Measurements from ENCODE around the gene TFCP2L1. TPM values are rescaled to one million over a fixed set of nuclear protein-coding genes. Genes with fewer than 3 reads are reported as not detected.

Gene TFCP2L1
- total and polyA plus RNA-seq, 9 donors: 0.05 to 13.8 (median 0.86) TPM; not detected in 1

GRCh38 chr2:121170577-121170976 lies 114.4 kb downstream of the TFCP2L1 start:
- intact Hi-C loops (cut with DNase I): no loop called here
- TF ChIP-seq EP300 (IDR thresholded peaks at IDR 0.05) (no peak), CTCF (IDR thresholded peaks at IDR 0.05) (no peak), POLR2A (IDR thresholded peaks at IDR 0.05) (no peak)
- Histone ChIP-seq H3K4me3 (no peak overlapping the region), H3K9me3 (no peaks in the 10 kb centered on the region), H3K27me3 (no peaks in the 10 kb centered on the region), H3K4me1 (ENCODE audit: insufficient read depth) (no peaks in the 10 kb centered on the region), H3K27ac (no peak overlapping the region), H3K36me3 (no peaks in the 10 kb centered on the region)
- WGBS, 3 donors: 77 to 86% (median 86%) methylated on average over 1 of the region's 1 CpG
- no peak for DNase-seq

- no peak overlapping the region for H3K4me3 ChIP-seq
- TF ChIP-seq EP300 (IDR thresholded peaks at IDR 0.05) (no peak), CTCF (IDR thresholded peaks at IDR 0.05) (no peak), POLR2A (IDR thresholded peaks at IDR 0.05) (no peak)
- no peak overlapping the region for H3K27ac ChIP-seq
- intact Hi-C loops (cut with DNase I): no loop called here
- H3K4me1 ChIP-seq (ENCODE audit: insufficient read depth): no peaks in the 10 kb centered on the region
- no peaks in the 10 kb centered on the region for H3K27me3 ChIP-seq
- no peaks in the 10 kb centered on the region for H3K9me3 ChIP-seq
- H3K36me3 ChIP-seq: no peaks in the 10 kb centered on the region
- DNase-seq: no peak
- WGBS, 3 donors: 11 to 24% (median 12%) methylated on average over 4 of the region's 4 CpGs
These were observed 117.6 kb downstream of the TFCP2L1 start for GRCh38 chr2:121167411-121167810.

Other genes starting within 250 kb of the TFCP2L1 start
- not detected for gene RNU4ATAC, start 245.7 kb upstream of the TFCP2L1 start, total RNA-seq
- not detected for gene RNU4ATAC, start 245.7 kb upstream of the TFCP2L1 start, polyA plus RNA-seq